22Rv1 (cell line): ENCODE results near the gene C12orf42.

Source experiments
- H3K27ac ChIP-seq: fragments of 450-650 bp; 2 replicates; pipeline ENCODE4 v1.5.1; 2017
- CTCF ChIP-seq: fragments of 450-650 bp; IDR thresholded peaks from 2 replicates; pipeline ENCODE4 v1.5.1; 2017; ENCODE audit warnings: mild to moderate bottlenecking
- ZFX ChIP-seq: fragments of 450-650 bp; IDR thresholded peaks from 2 replicates; pipeline ENCODE4 v1.6.1; 2017; ENCODE audit warnings: antibody characterized with exemption, borderline replicate concordance

C12orf42 gene

GRCh38 chr12:103397536-103397935 is 98.2 kb downstream of the C12orf42 start:
- TF ChIP-seq ZFX: no peak
- H3K27ac ChIP-seq: no peak overlapping the region

- TF ChIP-seq CTCF (no peak), ZFX (no peak)
- no peak overlapping the region for H3K27ac ChIP-seq
Measured at GRCh38 chr12:103392722-103393121, 103.0 kb downstream of the C12orf42 start.

- TF ChIP-seq ZFX (no peak), CTCF (no peak)
- no peak overlapping the region for H3K27ac ChIP-seq
Measured at GRCh38 chr12:103391103-103391502, 104.7 kb downstream of the C12orf42 start.

GRCh38 chr12:103387385-103387784 is 108.4 kb downstream of the C12orf42 start:
- H3K27ac ChIP-seq: no peak overlapping the region
- TF ChIP-seq CTCF: no peak
- TF ChIP-seq ZFX: no peak

- no peak overlapping the region for H3K27ac ChIP-seq
- TF ChIP-seq ZFX (no peak), CTCF (no peak)
Measured at GRCh38 chr12:103386451-103386850, 109.3 kb downstream of the C12orf42 start.

GRCh38 chr12:103382736-103383346 is 112.9 kb downstream of the C12orf42 start:
- TF ChIP-seq CTCF (no peak), ZFX (no peak)
- H3K27ac ChIP-seq: no peak overlapping the region

GRCh38 chr12:103382119-103382518 is 113.6 kb downstream of the C12orf42 start:
- TF ChIP-seq ZFX: no peak
- no peak for TF ChIP-seq CTCF

GRCh38 chr12:103379670-103380069 is 116.1 kb downstream of the C12orf42 start:
- TF ChIP-seq ZFX: no peak
- TF ChIP-seq CTCF: no peak

More at GRCh38 chr12:103382119-103382518, 113.6 kb downstream of the C12orf42 start:
- no peak overlapping the region for H3K27ac ChIP-seq

More at GRCh38 chr12:103379670-103380069, 116.1 kb downstream of the C12orf42 start:
- no peak overlapping the region for H3K27ac ChIP-seq
